Activated T-helper 2 cell treated with anti-CD3 and anti-CD28 coated beads, Interferon-gamma antibody, Interleukin-2, Interleukin-4, amounts not matched to agents 10 μg/mL and 5 μg/mL and 100 μg/mL, durations not matched to agents 14 hours and 24 hours and 36 hours (primary cell): ENCODE data around the gene CDRT4. TPM values are rescaled to one million over a fixed set of nuclear protein-coding genes. Genes with fewer than 3 reads are reported as not detected.

Experiments used
- DNase-seq: peaks from one replicate; pipeline ENCODE4 v3.0.0; 2021; ENCODE audit warnings: low spot score
- H3K27ac Mint-ChIP-seq: one replicate; pipeline ENCODE4 v1.8.0; 2021; ENCODE audit warnings: mixed read lengths
- H3K27me3 Mint-ChIP-seq: one replicate; pipeline ENCODE4 v1.8.0; 2021; ENCODE audit warnings: low read depth, mixed read lengths
- H3K36me3 Mint-ChIP-seq: one replicate; pipeline ENCODE4 v1.8.0; 2021; ENCODE audit warnings: low read depth, mixed read lengths
- H3K4me1 Mint-ChIP-seq: one replicate; pipeline ENCODE4 v1.8.0; 2021; ENCODE audit warnings: low read depth, mixed read lengths
- H3K4me3 Mint-ChIP-seq: one replicate; pipeline ENCODE4 v1.8.0; 2021; ENCODE audit warnings: low read depth, mild to moderate bottlenecking, moderate library complexity, mixed read lengths
- H3K9me3 Mint-ChIP-seq: one replicate; pipeline ENCODE4 v1.8.0; 2021; ENCODE audit warnings: mixed read lengths
- intact Hi-C: fragments of 100-400 bp; cut with micrococcal nuclease; formaldehyde crosslinking; loops from one replicate; pipeline ENCODE4 v1.15.1; 2023
- total RNA-seq: library from RNA; stranded (reverse); gene quantifications from 2 replicates; pipeline ENCODE4 v1.2.3, GENCODE V29; 2022

Gene CDRT4
- total RNA-seq, 1 donor from 2014 or later = 8.0 TPM

DNA sequence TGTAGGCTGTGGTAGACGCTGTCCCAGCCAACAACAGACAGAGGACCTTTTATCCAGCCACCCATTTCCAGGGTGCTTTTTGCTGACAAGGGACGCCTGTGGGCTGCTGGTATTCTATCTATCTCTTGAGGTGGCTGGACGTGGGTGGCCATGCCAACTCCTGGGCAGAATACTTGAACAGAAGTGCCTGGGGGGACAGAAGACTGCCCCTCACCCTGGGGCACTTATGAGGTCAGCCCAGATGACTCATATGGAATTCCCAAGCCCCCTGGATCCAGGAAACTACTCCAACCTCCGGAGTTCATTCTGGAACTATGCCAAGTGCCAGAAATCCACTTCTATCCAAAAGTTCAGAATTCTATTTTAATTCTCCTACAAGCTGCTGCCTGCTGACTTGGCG, 61.3 kb downstream of the CDRT4 start:
- H3K27me3 Mint-ChIP-seq = no peaks in the 10 kb centered on the region
- H3K4me3 Mint-ChIP-seq = no peak overlapping the region
- no peaks in the 10 kb centered on the region for H3K36me3 Mint-ChIP-seq
- DNase-seq = no peak
- H3K27ac Mint-ChIP-seq = no peak overlapping the region
- H3K9me3 Mint-ChIP-seq = no peaks in the 10 kb centered on the region
- no peaks in the 10 kb centered on the region for H3K4me1 Mint-ChIP-seq
- intact Hi-C loops = no loop called here

DNA sequence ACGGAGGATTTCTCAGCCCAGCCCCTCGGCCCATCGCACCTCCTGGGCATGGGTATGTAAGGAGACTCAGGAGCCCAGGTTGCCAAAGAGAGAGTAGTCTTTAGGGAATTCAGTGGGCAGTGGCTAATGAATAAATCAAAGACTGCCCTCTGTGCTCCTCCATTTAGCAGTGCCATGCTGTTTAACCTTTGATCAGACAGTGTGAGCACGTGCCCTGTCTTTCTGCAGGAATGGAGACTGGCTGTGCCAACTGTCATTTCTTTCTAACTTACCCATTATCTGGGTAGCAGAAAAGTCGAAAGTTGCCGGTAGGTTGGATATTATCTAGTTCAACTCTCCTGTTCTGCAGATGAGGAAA, 62.4 kb downstream of the CDRT4 start:
- H3K9me3 Mint-ChIP-seq = no peaks in the 10 kb centered on the region
- no peaks in the 10 kb centered on the region for H3K36me3 Mint-ChIP-seq
- H3K4me3 Mint-ChIP-seq = no peak overlapping the region
- DNase-seq = no peak
- H3K27ac Mint-ChIP-seq = no peak overlapping the region
- intact Hi-C loops = no loop called here
- no peaks in the 10 kb centered on the region for H3K27me3 Mint-ChIP-seq
- no peaks in the 10 kb centered on the region for H3K4me1 Mint-ChIP-seq

DNA sequence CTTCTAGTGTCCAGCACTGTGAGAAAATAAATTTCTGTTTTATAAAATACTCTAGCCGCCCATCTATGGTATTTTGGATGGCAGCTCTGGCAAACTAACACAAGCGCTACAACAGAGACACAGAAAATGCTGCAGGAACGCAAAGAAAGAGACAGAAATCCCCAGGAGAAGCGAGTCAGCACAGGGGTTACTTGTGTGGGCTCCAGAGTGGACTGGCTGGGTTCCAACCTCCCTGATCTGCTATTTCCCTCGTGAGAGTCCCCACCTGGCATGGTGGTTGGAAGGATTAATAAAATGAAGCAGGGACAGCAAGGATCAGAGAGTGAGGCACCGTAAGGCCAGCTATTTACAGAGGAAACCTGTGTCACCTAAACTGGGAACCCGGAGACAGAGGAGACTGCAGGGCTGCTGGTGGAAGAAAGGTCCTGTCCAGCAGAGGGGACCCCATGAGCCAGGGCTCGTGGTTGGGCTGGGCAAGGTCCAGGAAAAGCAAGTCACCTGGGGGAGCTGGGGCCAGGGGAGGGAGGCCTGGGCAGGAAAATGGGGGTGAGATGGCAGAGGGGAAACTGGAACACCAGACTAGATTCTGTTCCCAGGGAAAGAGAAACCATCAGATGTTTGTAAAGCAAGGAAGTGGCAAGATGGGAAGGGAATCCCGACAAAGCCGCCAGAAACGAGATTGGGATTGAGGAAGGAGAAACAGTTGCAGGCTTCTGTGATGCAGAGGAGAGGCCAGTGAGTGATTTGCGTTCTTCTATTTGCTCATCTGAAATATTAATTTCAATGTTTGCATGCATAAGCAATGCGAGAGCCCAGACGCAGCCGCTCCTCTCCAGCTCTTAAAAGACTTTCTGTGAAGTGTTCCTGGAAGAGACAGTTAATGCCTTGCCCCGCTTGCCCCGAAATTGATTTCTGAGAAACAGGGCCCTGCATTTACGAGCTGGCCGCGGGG, 63.0 kb downstream of the CDRT4 start:
- no peaks in the 10 kb centered on the region for H3K27me3 Mint-ChIP-seq
- intact Hi-C loops = no loop called here
- no peaks in the 10 kb centered on the region for H3K9me3 Mint-ChIP-seq
- H3K27ac Mint-ChIP-seq = no peak overlapping the region
- H3K4me1 Mint-ChIP-seq = no peaks in the 10 kb centered on the region
- no peaks in the 10 kb centered on the region for H3K36me3 Mint-ChIP-seq
- H3K4me3 Mint-ChIP-seq = no peak overlapping the region
- no peak for DNase-seq

DNA sequence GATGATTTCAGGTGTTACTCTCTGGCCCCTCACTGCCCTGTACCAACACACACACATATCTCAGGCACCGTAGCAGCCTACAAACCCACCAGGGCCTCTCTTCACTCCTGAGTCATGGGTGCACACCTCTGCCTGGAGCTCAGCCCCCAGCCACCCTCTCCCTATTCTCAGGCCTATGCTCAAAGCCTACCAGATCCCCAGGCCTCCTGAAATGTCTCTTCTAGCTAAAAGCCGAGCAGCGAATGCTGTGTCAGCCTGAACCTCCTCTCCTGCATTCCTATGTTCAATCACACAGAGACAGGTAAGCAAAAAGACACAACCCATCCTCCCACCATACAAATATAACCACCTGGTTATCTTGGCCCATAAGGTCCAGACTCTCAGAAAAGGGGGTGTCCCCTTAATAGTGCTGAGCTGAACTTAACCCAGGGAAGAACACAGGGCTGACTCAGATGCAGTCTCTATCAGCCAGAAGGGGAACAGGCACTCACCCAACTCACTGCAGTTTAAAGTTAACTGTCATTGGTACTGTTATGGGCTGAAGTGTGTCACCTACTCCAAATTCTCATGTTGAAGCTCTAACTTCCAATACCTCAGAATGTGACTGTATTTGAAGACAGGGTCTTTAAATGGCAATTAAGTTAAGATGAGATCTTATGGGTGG, 64.0 kb downstream of the CDRT4 start:
- Mint-ChIP-seq H3K27ac (no peak overlapping the region), H3K27me3 (no peaks in the 10 kb centered on the region)

DNA sequence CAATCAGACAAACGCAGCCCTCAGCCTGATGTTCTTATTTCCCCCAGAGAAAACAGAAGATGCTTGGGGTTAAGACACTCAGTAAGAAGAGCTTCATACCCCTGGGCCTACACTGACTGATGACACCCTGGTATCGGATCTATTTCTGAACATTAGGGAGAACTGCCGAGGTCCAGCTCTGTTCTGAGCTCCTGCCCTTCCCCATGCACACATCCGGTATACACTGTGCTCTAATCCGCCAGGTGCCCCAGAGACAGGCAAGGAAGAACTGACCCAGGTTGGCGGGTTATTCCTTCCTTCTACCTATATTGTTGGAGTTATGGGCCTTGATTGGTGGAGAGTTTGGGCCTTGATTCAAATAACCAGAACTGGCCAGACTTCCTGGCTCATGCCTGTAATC, 68.0 kb downstream of the CDRT4 start:
- Mint-ChIP-seq H3K9me3 (no peaks in the 10 kb centered on the region), H3K27ac (no peak overlapping the region), H3K4me3 (no peak overlapping the region), H3K4me1 (no peaks in the 10 kb centered on the region), H3K27me3 (no peaks in the 10 kb centered on the region), H3K36me3 (no peaks in the 10 kb centered on the region)
- intact Hi-C loops = no loop called here
- no peak for DNase-seq

More for the DNA sequence above, 64.0 kb downstream of the CDRT4 start:
- Mint-ChIP-seq H3K4me3 (no peak overlapping the region), H3K9me3 (no peaks in the 10 kb centered on the region), H3K4me1 (no peaks in the 10 kb centered on the region), H3K36me3 (no peaks in the 10 kb centered on the region)
- no peak for DNase-seq
- intact Hi-C loops = no loop called here

DNA sequence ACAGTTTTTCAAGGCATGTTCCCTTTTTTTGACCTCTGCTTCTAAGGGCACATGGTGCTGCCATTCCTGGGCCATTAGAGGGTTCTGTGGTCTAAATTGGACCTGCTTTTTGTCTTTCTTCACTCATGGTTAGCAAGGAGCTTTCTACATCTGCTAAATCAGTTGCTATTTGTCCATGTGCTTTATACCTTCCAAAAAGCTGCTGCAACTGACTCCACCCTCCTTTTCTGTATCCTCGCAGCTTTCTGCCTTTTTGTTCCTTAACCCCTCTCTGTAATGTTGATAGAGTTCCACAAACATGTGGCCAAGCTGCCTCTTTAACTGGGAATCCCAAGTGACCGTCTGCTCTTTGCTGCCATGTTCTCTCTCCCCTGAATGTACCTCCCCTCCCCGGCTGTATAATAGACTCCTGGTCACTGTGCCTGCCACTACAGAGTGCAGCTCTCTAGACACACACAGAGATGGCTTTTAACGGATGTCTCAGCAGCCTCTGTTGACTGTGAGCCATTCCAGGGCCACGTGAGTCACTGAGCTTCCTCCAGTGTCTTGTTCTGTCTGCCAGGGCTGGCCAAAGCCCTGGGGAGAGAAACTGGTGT, 68.6 kb downstream of the CDRT4 start:
- H3K27me3 Mint-ChIP-seq = no peaks in the 10 kb centered on the region
- H3K4me1 Mint-ChIP-seq = no peaks in the 10 kb centered on the region
- intact Hi-C loops = no loop called here
- H3K4me3 Mint-ChIP-seq = no peak overlapping the region
- H3K9me3 Mint-ChIP-seq = no peaks in the 10 kb centered on the region
- H3K36me3 Mint-ChIP-seq = no peaks in the 10 kb centered on the region
- no peak overlapping the region for H3K27ac Mint-ChIP-seq
- DNase-seq = no peak

DNA sequence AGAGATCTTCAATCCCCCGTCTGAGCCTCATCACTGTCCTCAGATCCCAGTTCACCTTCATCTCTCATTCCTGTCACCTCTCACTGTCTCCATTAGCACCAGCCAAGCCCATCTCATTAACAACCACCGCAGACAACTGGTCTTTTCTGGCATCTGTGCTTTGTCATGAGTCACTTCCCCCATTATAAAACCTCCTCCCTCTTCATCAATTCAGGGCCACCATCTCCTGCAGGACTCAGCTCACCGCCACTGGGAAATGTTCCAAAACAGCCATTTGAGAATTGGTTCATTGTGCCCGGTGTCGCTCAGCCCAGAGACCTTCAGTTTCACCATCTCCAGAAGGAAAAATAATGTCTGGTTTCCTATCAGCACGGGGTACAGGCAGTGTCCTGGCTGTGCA, 69.1 kb downstream of the CDRT4 start:
- Mint-ChIP-seq H3K27me3 (no peaks in the 10 kb centered on the region), H3K36me3 (no peaks in the 10 kb centered on the region), H3K4me3 (no peak overlapping the region), H3K27ac (no peak overlapping the region), H3K4me1 (no peaks in the 10 kb centered on the region), H3K9me3 (no peaks in the 10 kb centered on the region)
- DNase-seq = no peak
- intact Hi-C loops = no loop called here

DNA sequence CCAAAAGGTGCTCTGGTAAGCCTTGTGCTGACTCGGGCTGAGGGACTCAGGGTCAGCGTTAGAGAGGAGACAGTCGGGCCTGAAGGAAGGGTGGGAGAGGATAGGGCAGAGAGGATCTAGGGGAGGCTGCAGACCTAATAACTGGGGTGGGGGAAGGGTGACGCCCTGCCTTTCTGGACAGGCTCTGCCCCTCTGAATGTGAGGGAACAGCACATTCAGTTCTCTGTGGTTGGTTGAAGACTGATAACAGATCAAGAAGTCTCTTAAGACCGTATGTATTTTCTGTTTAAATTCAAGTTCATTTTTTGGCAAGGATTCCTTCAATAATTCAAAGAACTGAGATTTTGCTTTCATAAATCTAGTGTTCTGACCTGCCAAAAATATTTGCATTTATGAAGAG, 69.8 kb downstream of the CDRT4 start:
- H3K4me1 Mint-ChIP-seq = no peaks in the 10 kb centered on the region
- H3K9me3 Mint-ChIP-seq = no peaks in the 10 kb centered on the region
- intact Hi-C loops = no loop called here
- H3K4me3 Mint-ChIP-seq = no peak overlapping the region
- no peak for DNase-seq
- no peak overlapping the region for H3K27ac Mint-ChIP-seq
- H3K36me3 Mint-ChIP-seq = no peaks in the 10 kb centered on the region
- H3K27me3 Mint-ChIP-seq = no peaks in the 10 kb centered on the region

DNA sequence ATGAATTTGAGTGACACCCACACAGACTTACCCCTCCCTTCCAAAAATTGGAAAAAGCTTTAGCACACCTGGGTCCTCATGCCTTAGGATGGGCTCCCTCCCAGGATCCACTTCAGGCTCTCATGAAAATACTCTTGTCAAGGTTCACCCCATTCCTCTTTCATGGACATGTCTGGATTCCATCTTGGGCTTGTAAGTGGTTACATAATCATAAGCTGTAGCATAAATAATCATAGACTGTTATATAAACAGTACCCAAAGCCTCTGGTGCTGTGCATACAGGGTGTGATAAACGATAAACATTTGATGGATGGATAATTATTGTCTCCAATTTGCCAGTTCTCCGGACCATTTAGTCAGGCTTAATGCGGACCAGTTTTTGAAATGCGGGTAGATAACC, 72.3 kb downstream of the CDRT4 start:
- Mint-ChIP-seq H3K4me3 (no peak overlapping the region), H3K36me3 (no peaks in the 10 kb centered on the region), H3K9me3 (no peaks in the 10 kb centered on the region), H3K27me3 (no peaks in the 10 kb centered on the region), H3K27ac (no peak overlapping the region), H3K4me1 (no peaks in the 10 kb centered on the region)
- no peak for DNase-seq
- intact Hi-C loops = no loop called here

DNA sequence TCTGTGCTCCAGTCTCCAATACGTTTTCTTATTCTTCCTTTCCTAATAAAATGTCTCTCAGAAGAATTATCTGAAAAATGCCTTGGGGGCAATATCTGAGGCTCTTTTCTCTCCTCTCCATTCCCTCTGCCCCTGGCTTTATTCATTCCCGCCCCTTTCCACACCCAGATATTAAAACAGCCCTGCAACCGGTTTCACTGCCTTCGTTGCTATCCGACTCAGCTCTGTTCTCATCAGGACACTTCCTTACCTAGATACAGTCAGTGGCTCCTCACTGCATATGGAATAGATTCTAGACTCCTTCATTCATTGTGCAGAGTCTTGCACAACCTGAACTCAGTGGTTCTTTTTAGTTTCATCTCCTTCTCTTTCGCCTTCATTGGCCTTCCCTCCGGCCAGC, 74.0 kb downstream of the CDRT4 start:
- Mint-ChIP-seq H3K4me1 (no peaks in the 10 kb centered on the region), H3K36me3 (no peaks in the 10 kb centered on the region), H3K4me3 (no peak overlapping the region), H3K27me3 (no peaks in the 10 kb centered on the region), H3K27ac (no peak overlapping the region), H3K9me3 (no peaks in the 10 kb centered on the region)
- DNase-seq = no peak
- intact Hi-C loops = no loop called here

DNA sequence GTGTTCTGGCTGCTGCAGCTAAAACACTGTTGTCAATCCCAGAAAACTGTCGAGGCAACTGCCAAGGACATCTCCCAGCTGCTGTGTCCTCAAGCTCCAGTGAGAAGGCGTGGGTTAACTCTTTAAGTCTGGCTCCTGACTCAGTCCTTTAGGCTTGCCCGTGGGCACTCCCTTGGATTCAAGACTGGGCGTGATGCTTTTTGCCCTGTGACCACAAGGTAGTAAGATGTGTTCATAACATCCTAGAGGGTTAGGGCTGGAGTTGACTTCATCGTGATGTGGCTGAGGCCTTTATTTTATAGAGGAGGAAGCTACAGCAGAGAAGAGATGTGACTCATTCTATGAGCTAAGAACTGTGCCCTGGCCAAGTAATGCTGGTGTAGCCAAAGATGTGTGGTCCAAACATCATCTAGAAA, 75.1 kb downstream of the CDRT4 start:
- Mint-ChIP-seq H3K9me3 (no peaks in the 10 kb centered on the region), H3K4me3 (no peak overlapping the region), H3K36me3 (no peaks in the 10 kb centered on the region), H3K27me3 (no peaks in the 10 kb centered on the region), H3K27ac (no peak overlapping the region), H3K4me1 (no peaks in the 10 kb centered on the region)
- intact Hi-C loops = no loop called here
- no peak for DNase-seq

DNA sequence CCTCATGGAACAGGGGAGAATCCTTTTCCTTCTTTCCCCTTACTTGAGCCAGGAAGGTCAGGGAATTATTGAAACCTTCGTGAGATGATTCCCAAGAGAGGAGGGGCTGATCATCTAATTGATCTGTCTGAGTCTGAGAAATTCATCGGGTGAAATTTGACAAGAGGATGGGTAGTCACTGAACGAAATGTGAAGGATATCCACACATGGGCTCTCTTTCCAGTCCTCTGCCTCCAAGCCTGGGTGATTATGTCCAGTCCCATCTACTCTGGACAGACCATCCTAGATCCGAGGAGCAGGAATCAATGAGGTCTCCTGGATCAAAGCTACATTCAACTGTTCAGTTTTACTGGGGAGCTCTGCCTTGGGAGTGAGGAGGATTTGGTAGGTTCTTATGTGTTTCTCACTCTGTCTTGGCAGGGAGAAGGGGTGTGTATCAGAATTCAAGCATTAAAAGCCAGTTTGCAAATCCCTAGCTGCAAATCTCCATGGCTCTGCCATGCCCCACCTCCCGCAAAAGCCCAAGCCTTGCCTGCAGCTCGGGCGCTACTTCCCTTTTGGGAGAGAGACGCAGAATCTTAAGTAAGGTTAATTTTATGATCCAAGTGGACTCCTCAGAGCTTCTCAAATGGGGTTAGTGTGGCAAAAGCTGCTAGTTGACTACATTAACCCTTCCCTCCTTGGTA, 78.9 kb downstream of the CDRT4 start:
- no peak overlapping the region for H3K4me3 Mint-ChIP-seq
- no peak for DNase-seq
- H3K36me3 Mint-ChIP-seq = no peaks in the 10 kb centered on the region
- H3K9me3 Mint-ChIP-seq = no peaks in the 10 kb centered on the region
- no peaks in the 10 kb centered on the region for H3K4me1 Mint-ChIP-seq
- intact Hi-C loops = no loop called here
- peaks cover 3% of the 10 kb centered on the region for H3K27me3 Mint-ChIP-seq
- H3K27ac Mint-ChIP-seq = no peak overlapping the region

DNA sequence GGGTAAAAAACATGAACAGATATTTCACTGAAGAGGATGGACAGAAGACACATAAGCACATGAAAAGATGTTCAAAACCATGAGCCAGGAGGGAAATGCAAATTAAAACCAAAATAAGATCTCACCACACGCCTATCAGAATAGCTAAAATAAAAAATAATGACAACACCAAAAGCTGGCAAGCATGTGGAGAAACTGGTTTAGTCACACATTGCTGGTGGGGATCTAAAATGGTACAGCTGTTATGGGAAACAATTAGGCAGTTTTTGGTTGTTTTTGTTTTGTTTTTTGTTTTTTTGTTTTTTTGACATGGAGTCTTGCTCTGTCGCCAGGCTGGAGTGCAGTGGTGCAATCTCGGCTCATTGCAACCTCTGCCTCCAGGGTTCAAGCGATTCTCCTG, 81.3 kb downstream of the CDRT4 start:
- Mint-ChIP-seq H3K27me3 (peaks cover 3% of the 10 kb centered on the region), H3K9me3 (no peaks in the 10 kb centered on the region), H3K4me3 (no peak overlapping the region), H3K27ac (no peak overlapping the region), H3K36me3 (no peaks in the 10 kb centered on the region), H3K4me1 (no peaks in the 10 kb centered on the region)
- intact Hi-C loops = no loop called here
- no peak for DNase-seq
